ENCODE data around the gene LFNG.

DNA sequence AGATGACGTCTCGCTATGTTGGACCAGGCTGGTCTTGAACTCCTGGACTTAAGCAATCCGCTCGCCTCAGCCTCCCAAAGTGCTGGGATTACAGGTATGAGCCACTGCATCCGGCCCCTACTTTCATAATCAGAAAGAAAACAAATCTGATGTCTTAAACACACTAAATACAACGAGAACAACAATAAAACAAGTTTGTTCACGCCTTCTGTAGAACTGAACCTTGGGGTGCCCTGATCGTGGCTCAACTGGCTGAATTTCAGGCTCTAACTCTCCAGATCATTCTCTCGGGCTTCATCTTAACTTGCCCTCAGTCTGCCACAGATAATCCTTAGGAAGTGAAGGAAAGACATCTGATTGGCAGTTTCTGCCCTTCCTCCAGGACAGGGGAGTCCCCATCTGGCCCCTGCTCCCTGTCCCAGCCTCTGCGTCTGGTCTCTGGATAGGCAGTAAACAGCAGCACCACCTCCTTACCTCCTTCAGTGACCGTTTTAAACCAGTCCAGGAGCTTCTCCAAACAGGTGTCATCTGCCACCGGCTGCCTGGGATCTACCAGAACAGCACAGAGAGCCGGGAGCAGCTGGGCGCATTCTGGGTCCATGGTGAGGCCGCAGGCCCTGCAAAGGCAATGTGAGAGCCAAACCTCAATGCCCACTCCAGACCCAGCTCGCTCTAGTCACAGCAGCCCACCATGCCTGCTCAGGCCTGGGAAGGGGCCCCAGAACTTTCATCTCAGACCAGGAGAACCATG is 34.4 kb downstream of the LFNG start:
- TF ChIP-seq EZH2 (IDR thresholded peaks at IDR 0.05; ENCODE audit: low read depth), result no peak
- TF ChIP-seq, protein P1, sequence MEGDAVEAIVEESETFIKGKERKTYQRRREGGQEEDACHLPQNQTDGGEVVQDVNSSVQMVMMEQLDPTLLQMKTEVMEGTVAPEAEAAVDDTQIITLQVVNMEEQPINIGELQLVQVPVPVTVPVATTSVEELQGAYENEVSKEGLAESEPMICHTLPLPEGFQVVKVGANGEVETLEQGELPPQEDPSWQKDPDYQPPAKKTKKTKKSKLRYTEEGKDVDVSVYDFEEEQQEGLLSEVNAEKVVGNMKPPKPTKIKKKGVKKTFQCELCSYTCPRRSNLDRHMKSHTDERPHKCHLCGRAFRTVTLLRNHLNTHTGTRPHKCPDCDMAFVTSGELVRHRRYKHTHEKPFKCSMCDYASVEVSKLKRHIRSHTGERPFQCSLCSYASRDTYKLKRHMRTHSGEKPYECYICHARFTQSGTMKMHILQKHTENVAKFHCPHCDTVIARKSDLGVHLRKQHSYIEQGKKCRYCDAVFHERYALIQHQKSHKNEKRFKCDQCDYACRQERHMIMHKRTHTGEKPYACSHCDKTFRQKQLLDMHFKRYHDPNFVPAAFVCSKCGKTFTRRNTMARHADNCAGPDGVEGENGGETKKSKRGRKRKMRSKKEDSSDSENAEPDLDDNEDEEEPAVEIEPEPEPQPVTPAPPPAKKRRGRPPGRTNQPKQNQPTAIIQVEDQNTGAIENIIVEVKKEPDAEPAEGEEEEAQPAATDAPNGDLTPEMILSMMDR (conservative IDR thresholded peaks at IDR 0.05), result no peak
